OCI-LY3 (cell line): ENCODE data around the gene TMEM250.

ENCODE experiments used
- H2AFZ ChIP-seq: fragments of 200-600, 300-600 bp; shearing (Covaris generic); 2 replicates; pipeline ENCODE4 v1.6.0; 2014; ENCODE audit warnings: antibody characterized with exemption, low read depth, low read length
- H3K27ac ChIP-seq: fragments of 200-600, 300-600 bp; sonication (generic); 2 replicates; pipeline ENCODE4 v1.5.1; 2014; ENCODE audit warnings: mild to moderate bottlenecking, low read length, moderate library complexity, mixed read lengths
- H3K27me3 ChIP-seq: fragments of 200-600, 300-600 bp; sonication (generic); 2 replicates; pipeline ENCODE4 v1.6.1; 2014; ENCODE audit warnings: low read depth, low read length, mixed read lengths
- H3K36me3 ChIP-seq: fragments of 200-600, 300-600 bp; sonication (generic); replicated peaks from 2 replicates; pipeline ENCODE3; 2014; ENCODE audit warnings: low read depth, low read length, mixed read lengths
- H3K4me1 ChIP-seq: fragments of 300-600, 200-600 bp; sonication (generic); 2 replicates; pipeline ENCODE4 v1.6.1; 2014; ENCODE audit warnings: low read length, mixed read lengths
- H3K4me2 ChIP-seq: fragments of 200-600, 300-600 bp; sonication (generic); 2 replicates; pipeline ENCODE4 v1.6.1; 2014; ENCODE audit warnings: low read length, mixed read lengths
- H3K4me3 ChIP-seq: fragments of 300-600, 200-600 bp; sonication (generic); 2 replicates; pipeline ENCODE4 v1.5.1; 2014; ENCODE audit warnings: antibody characterized with exemption, mild to moderate bottlenecking, low read length, moderate library complexity
- H3K79me2 ChIP-seq: fragments of 300-600, 200-600 bp; shearing (Covaris generic); 2 replicates; pipeline ENCODE4 v1.6.1; 2014; ENCODE audit warnings: mild to moderate bottlenecking, low read length, mixed read lengths
- H3K9ac ChIP-seq: fragments of 300-600, 200-600 bp; shearing (Covaris generic); 2 replicates; pipeline ENCODE4 v1.6.0; 2014; ENCODE audit warnings: mild to moderate bottlenecking, low read length, moderate library complexity
- H3K9me3 ChIP-seq: fragments of 200-600, 300-600 bp; shearing (Covaris generic); 2 replicates; pipeline ENCODE4 v1.6.1; 2014; ENCODE audit warnings: low read length, mixed read lengths; ENCODE audit not compliant: insufficient read depth
- H4K20me1 ChIP-seq: fragments of 200-600, 300-600 bp; sonication (generic); 2 replicates; pipeline ENCODE4 v1.6.1; 2016; ENCODE audit warnings: low read length, mixed read lengths; ENCODE audit not compliant: insufficient read depth
- CTCF ChIP-seq: fragments of 200-600, 300-600 bp; sonication (generic); IDR thresholded peaks from 2 replicates; pipeline ENCODE4 v1.5.1; 2014; ENCODE audit warnings: antibody characterized with exemption, low read length, low read depth
- EZH2phosphoT487 ChIP-seq: fragments of 200-600 bp; shearing (Covaris generic); IDR thresholded peaks from 2 replicates; pipeline ENCODE4 v1.6.1; 2018; ENCODE audit warnings: antibody characterized with exemption, mixed run types, low read depth

The TMEM250 gene

GRCh38 chr9:136124976-136125692 lies 6.5 kb upstream of the TMEM250 start:
- Histone ChIP-seq H3K4me1 (no peaks in the 10 kb centered on the region), H2AFZ (no peak overlapping the region), H3K27ac (no peak overlapping the region), H3K36me3 (no peaks in the 10 kb centered on the region), H3K27me3 (0 out of 2 replicates have a peak, but pooled peaks cover 4% of the 10 kb centered on the region), H3K4me2 (no peak overlapping the region), H3K79me2 (peaks cover 7% of the 10 kb centered on the region), H3K9ac (no peak overlapping the region), H3K4me3 (no peak overlapping the region), H3K9me3 (no peaks in the 10 kb centered on the region), H4K20me1 (no peaks in the 10 kb centered on the region)
- TF ChIP-seq CTCF (no peak), EZH2phosphoT487 (no peak)

GRCh38 chr9:136122425-136123383 lies 4.0 kb upstream of the TMEM250 start:
- TF ChIP-seq CTCF (peak; percentile 88), EZH2phosphoT487 (no peak)
- H3K36me3 ChIP-seq = no peaks in the 10 kb centered on the region
- H3K27ac ChIP-seq = no peak overlapping the region
- H4K20me1 ChIP-seq = no peaks in the 10 kb centered on the region
- H3K79me2 ChIP-seq = peaks cover 23% of the 10 kb centered on the region
- H3K4me1 ChIP-seq = peaks cover 6% of the 10 kb centered on the region
- no peak overlapping the region for H3K9ac ChIP-seq
- H3K27me3 ChIP-seq = no peaks in the 10 kb centered on the region
- no peaks in the 10 kb centered on the region for H3K9me3 ChIP-seq
- no peak overlapping the region for H3K4me2 ChIP-seq
- H3K4me3 ChIP-seq = no peak overlapping the region
- H2AFZ ChIP-seq = no peak overlapping the region

GRCh38 chr9:136121801-136122200 lies 3.1 kb upstream of the TMEM250 start:
- no peak overlapping the region for H2AFZ ChIP-seq
- TF ChIP-seq EZH2phosphoT487 = no peak
- no peak for TF ChIP-seq CTCF
- H3K27ac ChIP-seq = no peak overlapping the region
- H3K4me3 ChIP-seq = no peak overlapping the region
- no peaks in the 10 kb centered on the region for H3K27me3 ChIP-seq
- H4K20me1 ChIP-seq = no peaks in the 10 kb centered on the region
- peaks cover 12% of the 10 kb centered on the region for H3K4me1 ChIP-seq
- H3K9me3 ChIP-seq = no peaks in the 10 kb centered on the region
- H3K4me2 ChIP-seq = no peak overlapping the region
- no peaks in the 10 kb centered on the region for H3K36me3 ChIP-seq
- peaks cover 32% of the 10 kb centered on the region for H3K79me2 ChIP-seq
- H3K9ac ChIP-seq = no peak overlapping the region

GRCh38 chr9:136120438-136120844 lies 1.8 kb upstream of the TMEM250 start:
- H3K27ac ChIP-seq = no peak overlapping the region
- no peaks in the 10 kb centered on the region for H3K9me3 ChIP-seq
- H3K79me2 ChIP-seq = peaks cover 38% of the 10 kb centered on the region
- TF ChIP-seq CTCF (no peak), EZH2phosphoT487 (no peak)
- no peaks in the 10 kb centered on the region for H3K36me3 ChIP-seq
- no peak overlapping the region for H3K4me2 ChIP-seq
- H3K27me3 ChIP-seq = no peaks in the 10 kb centered on the region
- H3K9ac ChIP-seq = no peak overlapping the region
- no peak overlapping the region for H2AFZ ChIP-seq
- H3K4me3 ChIP-seq = no peak overlapping the region
- H4K20me1 ChIP-seq = no peaks in the 10 kb centered on the region
- H3K4me1 ChIP-seq = peaks cover 12% of the 10 kb centered on the region
